GM19463 (cell line): ENCODE measurements around the gene PCDHGA6.
A peak's percentile ranks its signal among the peaks of the same experiment; 100 is the strongest.
"Not testable (repeated sequence)": the region's sequence is repeated elsewhere in the genome, so short reads cannot be mapped to it uniquely, and the experiment has no call there.

ENCODE experiments used
- ATAC-seq: cut with Tn5 transposase; IDR thresholded peaks from one replicate; pipeline ENCODE4 v1.9.1; 2021; ENCODE audit warnings: mild to moderate bottlenecking, moderate library complexity; ENCODE audit not compliant: unreplicated experiment

PCDHGA6 gene

DNA sequence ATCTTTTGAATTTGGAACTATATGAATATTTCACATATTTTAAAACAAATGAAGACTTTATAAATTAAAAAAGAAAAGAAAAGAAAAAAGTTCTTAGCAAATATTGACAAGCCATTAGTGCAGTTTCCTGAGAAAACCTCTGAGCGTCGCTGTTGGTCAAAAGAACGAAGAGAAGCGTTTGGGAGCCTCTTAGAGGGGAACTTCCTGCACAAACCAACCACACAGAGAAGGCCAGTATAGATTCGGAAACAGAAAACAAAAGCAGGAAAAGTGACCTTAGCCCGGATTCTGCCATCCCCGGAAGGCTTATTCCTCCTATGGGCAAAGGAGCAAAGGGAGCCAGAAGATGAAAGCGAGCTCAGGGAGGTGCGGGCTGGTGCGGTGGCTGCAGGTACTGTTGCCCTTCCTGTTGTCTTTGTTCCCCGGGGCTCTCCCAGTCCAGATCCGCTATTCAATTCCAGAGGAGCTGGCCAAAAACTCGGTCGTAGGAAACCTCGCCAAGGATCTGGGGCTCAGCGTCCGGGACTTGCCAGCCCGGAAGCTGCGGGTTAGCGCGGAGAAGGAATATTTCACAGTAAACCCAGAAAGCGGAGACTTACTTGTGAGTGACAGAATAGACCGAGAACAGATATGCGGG is 13.8 kb upstream of the PCDHGA6 start, which contains the start of gene PCDHGB2:
Gene PCDHGB2, plus strand, starts transcription at position 205 of the 637 bp plus-strand sequence. Its CDS starts 142 bp downstream, at position 347.
- no peak for ATAC-seq

DNA sequence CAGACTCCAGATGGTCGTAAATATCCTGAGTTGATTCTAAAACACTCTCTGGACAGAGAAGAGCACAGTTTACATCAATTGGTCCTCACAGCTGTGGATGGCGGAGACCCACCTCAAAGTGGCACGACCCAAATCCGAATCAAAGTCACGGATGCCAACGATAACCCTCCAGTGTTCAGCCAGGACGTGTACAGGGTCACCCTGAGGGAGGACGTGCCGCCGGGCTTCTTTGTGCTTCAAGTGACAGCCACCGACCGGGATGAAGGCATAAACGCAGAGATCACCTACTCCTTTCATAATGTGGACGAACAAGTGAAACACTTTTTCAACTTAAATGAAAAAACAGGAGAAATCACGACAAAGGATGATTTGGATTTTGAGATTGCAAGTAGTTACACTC is 13.0 kb upstream of the PCDHGA6 start:
- ATAC-seq = no peak

DNA sequence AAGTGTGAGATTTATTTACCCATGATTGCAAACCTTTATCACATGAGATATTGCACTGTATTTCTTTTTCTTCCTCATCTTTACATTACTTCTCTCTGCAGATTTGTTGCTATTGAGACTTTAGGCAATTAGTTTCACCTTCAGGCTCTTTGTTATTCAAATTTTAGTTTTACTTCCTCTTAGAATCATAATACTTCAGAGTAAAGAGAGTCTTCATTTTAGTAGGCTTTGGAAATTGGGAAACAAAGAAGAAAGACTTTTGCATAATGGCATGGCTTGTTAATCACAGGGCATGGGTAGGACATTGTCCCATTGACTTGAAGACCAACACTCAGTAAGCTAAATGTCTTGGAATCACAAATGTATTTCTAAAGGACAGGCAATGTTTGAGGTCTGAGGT is 11.0 kb upstream of the PCDHGA6 start:
- no peak for ATAC-seq

DNA sequence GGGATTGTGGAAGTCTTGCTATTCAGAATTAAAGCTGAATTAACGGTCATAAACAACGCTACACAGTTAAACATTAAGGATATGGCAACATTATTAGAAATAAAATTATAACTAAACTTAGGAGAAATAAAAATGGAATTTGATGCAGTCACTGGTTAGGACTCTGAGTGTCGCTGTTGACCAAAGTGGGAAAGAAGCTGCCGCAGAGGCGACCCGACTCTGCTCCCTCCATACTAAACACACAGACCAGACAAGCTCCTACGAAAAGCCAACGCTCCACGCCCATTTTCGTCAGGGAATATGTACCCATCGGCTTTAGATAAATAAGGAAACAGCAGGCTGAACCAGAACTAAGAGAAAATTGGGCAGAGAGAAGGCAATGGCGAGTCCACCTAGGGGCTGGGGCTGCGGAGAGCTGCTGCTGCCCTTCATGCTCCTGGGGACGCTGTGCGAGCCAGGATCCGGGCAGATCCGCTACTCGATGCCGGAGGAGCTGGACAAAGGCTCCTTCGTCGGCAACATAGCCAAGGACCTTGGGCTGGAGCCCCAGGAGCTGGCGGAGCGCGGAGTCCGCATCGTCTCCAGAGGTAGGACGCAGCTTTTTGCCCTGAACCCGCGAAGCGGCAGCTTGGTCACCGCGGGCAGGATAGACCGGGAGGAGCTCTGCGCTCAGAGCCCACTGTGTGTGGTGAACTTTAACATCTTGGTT is 9.6 kb upstream of the PCDHGA6 start, which contains the start of gene PCDHGA5:
Gene PCDHGA5, plus strand, starts transcription at position 211 of the 709 bp plus-strand sequence. Its CDS starts 169 bp downstream, at position 380.
- no peak for ATAC-seq

DNA sequence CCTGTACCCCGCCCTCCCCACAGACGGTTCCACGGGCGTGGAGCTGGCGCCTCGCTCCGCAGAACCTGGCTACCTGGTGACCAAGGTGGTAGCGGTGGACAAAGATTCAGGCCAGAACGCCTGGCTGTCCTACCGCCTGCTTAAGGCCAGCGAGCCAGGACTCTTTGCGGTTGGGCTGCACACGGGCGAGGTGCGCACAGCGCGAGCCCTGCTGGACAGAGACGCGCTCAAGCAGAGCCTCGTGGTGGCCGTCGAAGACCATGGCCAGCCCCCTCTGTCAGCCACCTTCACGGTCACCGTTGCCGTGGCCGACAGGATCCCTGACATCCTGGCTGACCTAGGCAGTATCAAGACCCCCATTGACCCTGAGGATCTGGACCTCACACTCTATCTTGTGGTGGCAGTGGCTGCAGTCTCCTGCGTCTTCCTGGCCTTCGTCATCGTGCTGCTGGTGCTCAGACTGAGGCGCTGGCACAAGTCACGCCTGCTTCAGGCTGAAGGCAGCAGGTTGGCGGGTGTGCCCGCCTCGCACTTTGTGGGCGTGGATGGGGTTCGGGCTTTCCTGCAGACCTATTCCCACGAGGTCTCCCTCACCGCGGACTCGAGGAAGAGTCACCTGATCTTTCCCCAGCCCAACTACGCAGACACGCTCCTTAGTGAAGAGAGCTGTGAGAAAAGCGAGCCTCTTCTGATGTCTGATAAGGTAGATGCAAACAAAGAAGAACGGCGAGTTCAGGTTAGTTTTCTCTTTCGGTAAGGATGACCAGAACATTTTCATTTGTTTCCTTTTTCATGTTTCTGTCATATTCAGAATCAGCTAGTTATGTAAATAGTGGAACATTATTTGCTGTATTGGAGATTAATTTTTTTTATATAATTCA is 7.4 kb upstream of the PCDHGA6 start:
- no peak for ATAC-seq

DNA sequence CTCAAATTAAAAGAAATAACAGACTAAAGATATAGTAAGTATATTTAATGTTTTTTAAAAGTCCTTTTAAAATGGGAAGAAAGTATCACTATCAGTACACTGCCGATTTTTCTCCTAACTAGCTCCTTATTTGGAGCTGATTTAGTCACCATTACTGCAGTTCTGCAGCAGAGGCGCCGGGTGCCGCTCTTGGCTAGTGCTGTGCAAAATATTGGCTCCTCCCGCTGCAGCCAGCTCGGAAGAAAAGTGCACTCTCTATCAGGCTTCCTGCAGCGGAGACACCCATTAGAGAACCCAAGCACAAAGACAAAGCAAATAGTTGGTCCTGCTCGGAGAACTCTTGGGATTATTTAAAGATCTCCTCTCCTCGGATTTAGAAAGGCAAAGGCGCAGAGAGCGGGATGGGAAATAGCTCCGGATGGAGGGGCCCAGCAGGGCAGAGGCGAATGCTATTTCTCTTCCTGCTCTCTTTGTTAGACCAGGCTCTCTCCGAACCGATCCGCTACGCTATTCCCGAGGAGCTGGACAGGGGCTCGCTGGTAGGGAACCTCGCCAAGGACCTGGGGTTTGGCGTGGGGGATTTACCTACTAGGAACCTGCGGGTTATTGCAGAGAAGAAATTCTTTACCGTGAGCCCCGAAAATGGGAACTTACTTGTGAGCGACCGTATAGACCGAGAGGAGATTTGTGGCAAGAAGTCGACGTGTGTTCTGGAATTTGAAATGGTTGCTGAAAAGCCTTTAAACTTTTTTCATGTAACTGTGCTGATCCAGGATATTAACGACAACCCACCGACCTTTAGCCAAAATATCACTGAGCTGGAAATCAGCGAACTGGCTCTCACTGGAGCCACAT is 3.5 kb upstream of the PCDHGA6 start, which contains the start of gene PCDHGB3:
Gene PCDHGB3, plus strand, starts transcription at position 249 of the 855 bp plus-strand sequence. Its CDS starts 153 bp downstream, at position 402.
- ATAC-seq = peak; percentile 97

DNA sequence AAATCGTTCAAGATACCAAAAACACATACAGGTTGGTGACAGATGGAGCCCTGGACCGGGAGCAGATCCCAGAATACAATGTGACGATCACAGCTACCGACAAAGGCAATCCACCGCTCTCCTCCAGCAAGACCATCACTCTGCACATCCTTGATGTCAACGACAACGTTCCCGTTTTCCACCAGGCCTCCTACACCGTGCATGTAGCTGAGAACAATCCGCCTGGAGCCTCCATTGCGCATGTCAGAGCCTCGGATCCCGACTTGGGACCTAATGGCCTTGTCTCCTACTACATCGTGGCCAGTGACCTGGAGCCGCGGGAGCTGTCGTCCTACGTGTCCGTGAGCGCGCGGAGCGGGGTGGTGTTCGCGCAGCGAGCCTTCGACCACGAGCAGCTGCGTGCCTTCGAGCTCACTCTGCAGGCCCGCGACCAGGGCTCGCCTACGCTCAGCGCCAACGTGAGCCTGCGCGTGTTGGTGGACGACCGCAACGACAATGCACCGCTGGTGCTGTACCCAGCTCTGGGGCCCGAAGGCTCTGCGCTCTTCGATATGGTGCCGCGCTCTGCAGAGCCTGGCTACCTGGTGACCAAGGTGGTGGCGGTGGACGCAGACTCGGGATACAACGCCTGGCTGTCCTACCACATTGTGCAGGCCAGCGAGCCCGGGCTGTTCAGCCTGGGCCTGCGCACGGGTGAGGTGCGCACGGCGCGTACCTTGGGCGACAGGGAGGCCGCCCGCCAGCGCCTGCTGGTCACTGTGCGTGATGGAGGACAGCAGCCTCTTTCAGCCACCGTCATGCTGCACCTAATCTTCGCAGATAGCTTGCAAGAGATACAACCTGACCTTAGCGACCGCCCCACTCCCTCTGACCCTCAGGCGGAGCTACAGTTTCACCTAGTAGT is 1.9 kb upstream of the PCDHGA6 start:
- ATAC-seq = no peak

DNA sequence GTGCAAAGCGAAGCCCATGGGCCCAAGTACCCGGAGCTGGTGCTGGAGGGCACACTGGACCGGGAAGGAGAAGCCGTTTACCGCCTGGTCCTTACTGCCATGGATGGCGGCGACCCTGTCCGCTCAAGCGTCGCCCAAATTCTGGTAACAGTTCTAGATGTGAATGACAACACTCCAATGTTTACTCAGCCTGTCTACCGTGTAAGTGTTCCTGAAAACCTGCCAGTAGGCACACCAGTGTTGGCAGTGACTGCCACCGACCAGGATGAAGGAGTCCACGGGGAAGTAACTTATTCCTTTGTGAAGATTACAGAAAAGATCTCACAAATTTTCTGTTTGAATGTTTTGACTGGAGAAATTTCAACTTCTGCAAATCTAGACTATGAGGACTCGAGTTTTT is 936 bp downstream of the PCDHGA6 start:
- ATAC-seq = no peak

DNA sequence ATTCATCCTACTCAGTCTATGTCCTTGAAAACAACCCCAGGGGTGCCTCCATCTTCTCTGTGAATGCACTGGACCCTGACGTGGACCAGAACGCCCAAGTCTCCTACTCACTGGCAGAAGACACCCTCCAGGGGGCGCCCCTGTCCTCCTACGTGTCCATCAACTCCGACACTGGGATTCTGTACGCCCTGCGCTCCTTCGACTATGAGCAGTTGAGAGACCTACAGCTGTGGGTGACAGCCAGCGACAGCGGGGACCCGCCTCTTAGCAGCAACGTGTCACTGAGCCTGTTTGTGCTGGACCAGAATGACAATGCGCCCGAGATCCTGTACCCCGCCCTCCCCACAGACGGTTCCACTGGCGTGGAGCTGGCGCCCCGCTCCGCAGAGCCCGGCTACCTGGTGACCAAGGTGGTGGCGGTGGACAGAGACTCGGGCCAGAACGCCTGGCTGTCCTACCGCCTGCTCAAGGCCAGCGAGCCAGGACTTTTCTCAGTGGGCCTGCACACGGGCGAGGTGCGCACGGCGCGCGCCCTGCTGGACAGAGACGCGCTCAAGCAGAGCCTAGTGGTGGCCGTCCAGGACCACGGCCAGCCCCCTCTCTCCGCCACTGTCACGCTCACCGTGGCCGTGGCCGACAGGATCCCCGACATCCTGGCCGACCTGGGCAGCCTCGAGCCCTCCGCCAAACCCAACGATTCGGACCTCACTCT is 1.9 kb downstream of the PCDHGA6 start:
- ATAC-seq = not testable (repeated sequence)

DNA sequence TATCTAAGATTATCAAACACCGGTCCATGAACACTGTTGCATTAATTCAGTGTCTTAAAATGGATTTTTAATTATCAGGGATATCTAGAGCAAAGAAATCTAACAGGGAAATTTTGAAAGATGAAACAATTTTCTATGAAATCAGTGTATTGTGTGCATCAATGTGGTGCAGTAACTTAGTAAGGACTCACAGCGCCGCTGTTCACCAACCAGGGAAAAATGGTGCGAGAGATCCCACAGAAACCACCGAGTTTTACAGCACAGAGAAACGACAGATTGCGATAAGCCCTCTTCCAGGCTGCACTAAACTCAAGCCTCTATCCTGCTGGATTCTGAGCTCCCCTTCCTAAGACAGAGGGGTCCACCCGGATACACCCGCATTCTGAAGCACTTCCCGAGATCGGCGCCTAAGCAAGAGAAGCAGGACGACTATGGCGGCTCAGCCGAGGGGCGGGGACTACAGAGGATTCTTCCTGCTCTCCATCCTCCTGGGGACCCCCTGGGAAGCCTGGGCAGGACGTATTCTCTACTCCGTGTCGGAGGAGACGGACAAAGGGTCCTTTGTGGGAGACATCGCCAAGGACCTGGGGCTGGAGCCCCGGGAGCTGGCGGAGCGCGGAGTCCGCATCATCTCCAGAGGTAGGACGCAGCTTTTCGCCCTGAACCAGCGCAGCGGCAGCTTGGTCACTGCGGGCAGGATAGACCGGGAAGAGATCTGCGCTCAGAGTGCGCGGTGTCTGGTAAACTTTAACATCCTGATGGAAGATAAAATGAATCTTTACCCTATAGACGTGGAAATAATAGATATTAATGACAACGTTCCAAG is 9.0 kb downstream of the PCDHGA6 start, which contains the start of gene PCDHGA7:
Gene PCDHGA7, plus strand, starts transcription at position 274 of the 826 bp plus-strand sequence. Its CDS starts 158 bp downstream, at position 432.
- ATAC-seq = no peak

DNA sequence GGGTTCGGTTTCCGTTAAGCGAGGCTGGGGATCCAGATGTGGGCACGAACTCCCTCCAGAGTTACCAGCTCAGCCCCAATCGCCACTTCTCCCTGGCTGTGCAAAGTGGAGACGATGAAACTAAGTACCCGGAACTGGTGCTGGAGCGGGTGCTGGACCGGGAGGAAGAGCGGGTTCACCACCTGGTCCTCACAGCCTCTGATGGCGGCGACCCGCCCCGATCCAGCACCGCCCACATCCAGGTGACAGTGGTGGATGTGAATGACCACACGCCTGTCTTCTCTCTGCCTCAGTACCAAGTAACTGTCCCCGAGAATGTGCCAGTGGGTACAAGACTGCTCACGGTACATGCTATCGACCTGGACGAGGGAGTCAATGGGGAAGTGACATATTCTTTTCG is 9.7 kb downstream of the PCDHGA6 start:
- ATAC-seq = no peak

DNA sequence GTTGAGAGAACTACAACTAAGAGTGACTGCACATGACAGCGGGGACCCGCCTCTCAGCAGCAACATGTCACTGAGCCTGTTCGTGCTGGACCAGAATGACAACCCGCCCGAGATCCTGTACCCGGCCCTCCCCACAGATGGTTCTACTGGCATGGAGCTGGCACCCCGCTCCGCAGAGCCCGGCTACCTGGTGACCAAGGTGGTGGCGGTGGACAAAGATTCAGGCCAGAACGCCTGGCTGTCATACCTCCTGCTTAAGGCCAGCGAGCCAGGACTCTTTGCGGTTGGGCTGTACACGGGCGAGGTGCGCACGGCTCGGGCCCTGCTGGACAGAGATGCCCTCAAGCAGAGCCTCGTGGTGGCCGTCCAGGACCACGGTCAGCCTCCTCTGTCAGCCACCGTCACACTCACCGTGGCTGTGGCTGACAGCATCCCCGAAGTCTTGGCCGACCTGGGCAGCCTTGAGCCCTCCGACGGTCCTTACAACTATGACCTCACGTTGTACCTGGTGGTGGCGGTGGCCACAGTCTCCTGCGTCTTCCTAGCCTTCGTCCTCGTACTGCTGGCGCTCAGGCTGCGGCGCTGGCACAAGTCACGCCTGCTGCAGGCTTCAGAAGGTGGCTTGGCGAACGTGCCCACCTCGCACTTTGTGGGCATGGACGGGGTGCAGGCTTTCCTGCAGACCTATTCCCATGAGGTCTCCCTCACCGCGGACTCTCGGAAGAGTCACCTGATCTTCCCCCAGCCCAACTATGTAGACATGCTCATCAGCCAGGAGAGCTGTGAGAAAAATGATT is 11.0 kb downstream of the PCDHGA6 start:
- no peak for ATAC-seq

DNA sequence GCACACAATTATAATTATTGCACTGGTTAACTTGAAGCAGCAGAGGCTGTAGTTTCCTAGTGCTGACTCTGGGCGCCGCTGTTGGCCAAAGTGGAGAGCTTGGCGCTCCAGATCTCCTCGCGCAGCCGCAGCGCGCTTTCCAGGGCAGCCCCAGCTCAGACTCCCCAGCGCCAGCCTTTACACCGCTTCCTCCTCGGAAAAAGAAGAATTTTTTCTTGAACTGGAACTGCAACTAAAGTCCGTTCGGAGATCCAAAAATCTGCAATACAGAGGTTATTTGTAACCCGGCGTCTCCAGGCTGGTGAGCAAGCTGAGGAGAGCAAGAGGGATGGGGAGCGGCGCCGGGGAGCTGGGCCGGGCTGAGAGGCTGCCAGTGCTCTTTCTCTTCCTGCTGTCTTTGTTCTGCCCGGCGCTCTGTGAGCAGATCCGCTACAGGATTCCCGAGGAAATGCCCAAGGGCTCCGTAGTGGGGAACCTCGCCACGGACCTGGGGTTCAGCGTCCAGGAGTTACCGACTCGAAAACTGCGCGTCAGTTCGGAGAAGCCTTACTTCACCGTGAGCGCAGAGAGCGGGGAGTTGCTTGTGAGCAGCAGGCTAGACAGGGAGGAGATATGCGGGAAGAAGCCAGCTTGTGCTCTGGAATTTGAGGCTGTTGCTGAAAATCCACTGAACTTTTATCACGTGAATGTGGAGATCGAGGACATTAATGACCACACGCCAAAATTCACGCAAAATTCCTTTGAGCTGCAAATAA is 14.0 kb downstream of the PCDHGA6 start, which contains the start of gene PCDHGB4:
Gene PCDHGB4, plus strand, starts transcription at position 142 of the 755 bp plus-strand sequence. Its CDS starts 187 bp downstream, at position 329.
- ATAC-seq = peak; percentile 56

DNA sequence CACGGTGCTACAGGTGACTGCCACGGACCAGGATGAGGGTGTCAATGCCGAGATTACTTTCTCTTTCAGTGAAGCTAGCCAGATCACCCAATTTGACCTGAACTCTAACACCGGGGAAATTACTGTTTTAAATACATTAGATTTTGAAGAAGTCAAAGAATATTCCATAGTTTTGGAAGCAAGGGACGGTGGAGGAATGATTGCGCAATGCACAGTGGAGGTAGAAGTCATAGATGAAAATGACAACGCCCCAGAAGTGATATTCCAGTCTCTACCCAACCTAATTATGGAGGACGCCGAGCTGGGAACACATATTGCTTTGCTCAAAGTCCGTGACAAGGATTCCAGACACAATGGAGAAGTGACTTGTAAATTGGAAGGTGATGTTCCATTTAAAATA is 15.0 kb downstream of the PCDHGA6 start:
- no peak for ATAC-seq

DNA sequence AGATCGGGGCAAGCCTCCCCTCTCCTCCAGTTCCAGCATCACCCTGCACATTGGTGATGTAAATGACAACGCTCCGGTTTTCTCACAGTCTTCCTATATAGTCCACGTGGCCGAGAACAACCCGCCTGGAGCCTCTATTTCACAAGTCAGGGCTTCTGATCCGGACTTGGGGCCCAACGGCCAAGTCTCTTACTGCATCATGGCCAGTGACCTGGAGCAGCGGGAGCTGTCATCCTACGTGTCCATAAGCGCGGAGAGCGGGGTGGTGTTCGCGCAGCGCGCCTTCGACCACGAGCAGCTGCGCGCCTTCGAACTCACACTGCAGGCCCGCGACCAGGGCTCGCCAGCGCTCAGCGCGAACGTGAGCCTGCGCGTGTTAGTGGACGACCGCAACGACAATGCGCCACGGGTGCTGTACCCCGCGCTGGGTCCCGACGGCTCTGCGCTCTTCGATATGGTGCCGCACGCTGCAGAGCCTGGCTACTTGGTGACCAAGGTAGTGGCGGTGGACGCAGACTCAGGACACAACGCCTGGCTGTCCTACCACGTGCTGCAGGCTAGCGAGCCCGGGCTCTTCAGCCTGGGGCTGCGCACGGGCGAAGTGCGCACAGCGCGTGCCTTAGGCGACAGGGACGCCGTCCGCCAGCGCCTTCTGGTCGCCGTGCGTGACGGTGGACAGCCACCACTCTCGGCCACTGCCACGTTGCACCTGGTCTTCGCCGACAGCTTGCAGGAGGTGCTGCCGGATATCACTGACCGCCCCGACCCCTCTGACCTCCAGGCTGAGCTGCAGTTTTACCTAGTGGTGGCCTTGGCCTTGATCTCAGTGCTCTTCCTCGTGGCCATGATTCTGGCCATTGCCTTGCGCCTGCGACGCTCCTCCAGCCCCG is 15.7 kb downstream of the PCDHGA6 start:
- ATAC-seq = no peak
